ENCODE results near the gene CEACAM20.
A peak's percentile ranks its signal among the peaks of the same experiment; 100 is the strongest.
"Not testable (repeated sequence)": the region's sequence is repeated elsewhere in the genome, so short reads cannot be mapped to it uniquely, and the experiment has no call there.

CEACAM20 gene

GRCh38 chr19:44548736-44549135 is 19.3 kb upstream of the CEACAM20 start:
- no peak for DNase-seq (ENCODE audit: low read depth)

DNA sequence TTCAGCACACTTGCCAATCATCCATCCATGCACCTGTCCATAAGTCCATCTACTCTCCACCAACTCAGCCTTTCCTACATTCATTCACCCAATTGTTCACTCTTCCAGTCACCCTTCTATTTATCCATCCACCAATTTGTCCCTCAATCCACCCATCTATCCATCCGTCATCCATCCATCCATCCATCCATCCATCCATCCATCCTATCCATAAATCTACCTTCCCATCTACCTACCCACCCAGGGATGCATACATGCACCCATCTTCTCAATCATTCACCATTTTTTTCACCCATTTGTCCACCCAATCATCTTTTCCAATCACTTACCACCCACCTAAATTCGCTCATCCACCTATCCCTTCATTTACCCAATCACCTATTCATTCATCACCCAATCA is 14.6 kb upstream of the CEACAM20 start:
- DNase-seq (ENCODE audit: low read depth): no peak

DNA sequence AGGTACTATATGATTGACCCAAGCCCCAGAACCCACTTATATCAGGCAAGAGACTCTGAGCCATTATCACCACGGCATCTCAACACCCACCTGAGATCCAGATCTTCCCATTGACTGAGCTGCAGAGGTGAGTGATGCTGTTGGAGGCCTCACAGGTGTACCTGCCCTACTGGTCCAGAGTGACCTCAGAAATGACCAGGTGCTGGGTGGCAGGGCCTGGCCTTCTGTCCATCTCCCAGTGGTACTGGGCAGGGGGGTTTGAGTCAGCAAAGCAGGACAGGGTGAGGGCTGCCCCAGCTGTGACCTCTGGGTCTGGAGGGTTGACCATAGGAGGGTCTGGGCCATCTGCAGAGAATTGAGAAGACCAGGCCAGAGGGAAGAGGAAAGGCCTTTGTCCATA is 13.2 kb upstream of the CEACAM20 start:
- no peak for DNase-seq (ENCODE audit: low read depth)

- DNase-seq (ENCODE audit: low read depth): no peak
Observed at GRCh38 chr19:44540736-44541135, 11.3 kb upstream of the CEACAM20 start.

DNA sequence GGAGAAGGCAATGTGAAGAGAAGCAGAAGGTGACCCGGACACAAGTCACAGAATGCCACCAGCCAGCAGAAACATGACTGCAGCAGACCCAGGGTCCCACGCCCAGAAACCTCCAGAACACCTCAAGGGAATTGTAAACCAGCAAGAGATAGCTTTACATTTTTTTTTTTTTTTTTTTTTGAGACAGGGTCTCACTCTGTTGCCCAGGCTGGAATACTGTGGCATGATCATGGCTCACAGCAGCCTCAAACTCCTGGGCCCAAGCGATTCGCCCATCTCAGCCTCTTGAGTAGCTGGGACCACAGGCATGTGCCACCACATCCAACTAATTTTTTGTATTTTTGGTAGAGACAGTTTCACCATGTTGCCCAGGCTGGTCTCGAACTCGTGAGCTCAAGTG is 10.5 kb upstream of the CEACAM20 start:
- no peak for DNase-seq (ENCODE audit: low read depth)

DNA sequence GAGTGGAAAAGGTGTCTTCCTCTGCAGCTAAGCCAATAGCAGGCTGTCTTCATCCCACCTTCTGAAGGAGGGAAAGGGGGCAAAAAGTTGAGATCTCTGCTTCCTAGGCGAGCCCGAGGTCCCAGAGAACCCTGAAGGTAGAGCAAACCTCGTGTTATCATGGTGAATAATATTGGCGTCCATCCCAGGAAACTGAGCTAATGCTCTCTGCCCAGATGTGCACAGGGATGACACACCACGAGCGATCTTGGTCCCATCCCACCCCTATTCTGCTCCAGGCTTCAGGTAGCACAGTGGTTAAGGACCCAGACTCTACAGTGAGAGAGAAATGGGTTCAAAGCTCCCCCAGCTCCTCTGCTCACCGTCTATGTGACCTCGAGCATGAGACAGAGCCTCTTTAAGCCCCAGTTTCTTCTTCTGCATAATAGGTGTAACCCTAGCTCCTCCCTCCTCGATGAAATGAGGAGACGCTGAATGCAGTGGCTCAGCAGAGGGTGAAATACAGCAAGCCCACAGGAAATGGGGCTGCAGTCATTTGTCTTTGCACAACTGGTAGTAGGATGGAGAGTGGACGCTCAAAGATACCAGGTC is 9.9 kb upstream of the CEACAM20 start:
- no peak for DNase-seq (ENCODE audit: low read depth)

- not testable (repeated sequence) for DNase-seq (ENCODE audit: low read depth)
Observed at GRCh38 chr19:44535361-44535760, 5.9 kb upstream of the CEACAM20 start.

DNA sequence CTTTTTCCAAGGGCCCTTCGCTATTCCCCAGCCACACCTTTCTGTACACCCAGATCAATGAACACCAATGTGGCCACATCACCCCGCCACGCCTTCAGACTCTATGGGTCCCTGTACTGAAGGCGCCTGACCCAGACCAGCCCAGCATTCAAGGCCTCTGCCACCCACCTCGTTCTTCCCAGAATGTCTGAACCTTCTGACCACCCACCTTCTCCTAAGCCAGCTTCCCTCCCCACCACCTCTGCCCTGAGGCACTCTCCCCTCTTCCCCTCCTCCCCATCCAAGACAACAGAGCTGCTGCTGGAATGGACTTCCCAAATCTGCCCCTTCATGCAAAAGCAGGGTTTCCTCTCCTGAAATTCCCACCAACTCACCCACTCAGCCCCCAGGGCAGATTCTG is 3.3 kb upstream of the CEACAM20 start:
- DNase-seq (ENCODE audit: low read depth): no peak

GRCh38 chr19:44530777-44531176 is 1.3 kb upstream of the CEACAM20 start:
- DNase-seq (ENCODE audit: low read depth): no peak

DNA sequence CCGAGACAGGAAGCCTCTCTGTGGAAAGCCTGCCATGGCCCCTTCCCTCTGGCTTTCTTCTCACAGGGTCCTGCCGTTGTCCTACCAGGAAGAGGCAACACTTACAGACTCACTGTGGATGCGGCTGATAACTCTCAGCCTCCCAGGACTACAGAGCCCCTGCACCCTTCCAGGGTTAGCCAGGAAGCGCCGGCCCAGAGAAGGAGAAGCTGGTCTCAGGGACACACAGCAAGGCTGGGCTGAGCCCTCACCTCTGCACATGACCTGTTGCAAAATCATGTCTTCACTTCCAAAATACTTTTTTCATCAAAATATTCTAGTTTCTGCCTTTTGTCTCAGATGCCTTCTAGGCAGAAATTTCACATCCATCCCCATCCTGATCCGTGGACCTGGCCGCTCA is 1.9 kb downstream of the CEACAM20 start:
- DNase-seq (ENCODE audit: low read depth): no peak

GRCh38 chr19:44525721-44526430 is 3.6 kb downstream of the CEACAM20 start:
- no peak for DNase-seq (ENCODE audit: low read depth)

DNA sequence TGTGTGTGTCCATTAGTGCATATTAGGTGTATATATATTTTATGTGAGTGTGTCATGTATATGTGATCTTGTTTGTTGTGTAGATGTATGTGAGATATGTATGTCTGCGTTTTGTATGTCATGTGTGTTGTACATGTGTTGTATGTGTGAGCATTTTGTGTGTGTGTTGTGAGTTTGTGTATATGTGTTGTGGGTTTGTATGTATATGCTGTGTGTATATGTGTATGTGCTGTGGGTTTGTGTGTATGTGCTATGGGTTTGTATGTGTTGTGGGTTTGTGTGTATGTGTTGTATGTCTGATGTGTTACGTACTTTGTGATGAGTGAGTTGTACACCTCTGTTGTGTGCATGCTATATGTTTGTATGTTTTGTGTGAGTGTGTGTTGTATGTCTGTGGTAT is 8.1 kb downstream of the CEACAM20 start:
- no peak for DNase-seq (ENCODE audit: low read depth)

DNA sequence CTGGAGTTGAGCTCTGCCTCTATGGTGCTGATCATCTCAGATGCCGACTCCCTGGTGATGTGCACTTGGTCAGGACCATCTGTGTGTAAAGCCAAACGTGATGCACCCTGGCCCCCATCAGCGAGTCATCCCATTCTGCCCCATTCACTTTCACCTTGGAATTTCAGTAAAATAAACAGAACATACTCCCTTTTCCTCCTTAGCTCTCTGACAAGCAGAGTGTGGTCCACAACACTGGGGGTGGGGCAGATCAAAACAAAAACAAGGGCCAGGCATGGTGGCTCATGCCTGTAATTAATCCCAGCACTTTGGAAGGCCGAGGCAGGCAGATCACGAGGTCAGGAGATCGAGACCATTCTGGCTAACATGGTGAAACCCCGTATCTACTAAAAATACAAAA is 12.3 kb downstream of the CEACAM20 start:
- no peak for DNase-seq (ENCODE audit: low read depth)

- DNase-seq (ENCODE audit: low read depth): no peak
Observed at GRCh38 chr19:44515907-44516306, 13.6 kb downstream of the CEACAM20 start.

GRCh38 chr19:44515031-44515430 is 14.4 kb downstream of the CEACAM20 start:
- DNase-seq (ENCODE audit: low read depth): no peak

- peak; percentile 2 for DNase-seq (ENCODE audit: low read depth)
Observed at GRCh38 chr19:44512326-44513298, 16.9 kb downstream of the CEACAM20 start.

DNA sequence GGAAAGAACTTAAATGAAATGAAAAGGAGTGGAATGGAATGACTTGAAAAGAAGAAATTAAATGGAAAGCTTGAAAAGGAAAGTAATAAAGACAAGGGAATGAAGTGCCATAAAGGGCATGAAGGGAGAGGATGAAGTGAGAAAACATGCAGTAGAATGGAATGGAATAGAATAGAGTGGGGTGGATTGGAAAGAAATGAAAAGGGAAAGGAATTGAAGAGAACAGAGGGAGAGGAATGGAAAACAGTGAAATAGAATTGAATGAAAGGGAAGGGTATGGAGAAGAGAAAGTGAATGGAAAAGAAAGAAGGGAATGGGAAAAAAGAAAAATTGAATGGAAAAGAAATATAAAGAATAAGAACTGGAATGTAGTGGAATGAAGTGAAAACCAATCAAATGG is 20.0 kb downstream of the CEACAM20 start:
- DNase-seq (ENCODE audit: low read depth): no peak

GRCh38 chr19:44499962-44500949 is 29.2 kb downstream of the CEACAM20 start, which contains the start of gene ZNF180:
ZNF180 (minus strand) TSS chr19:44500522; CDS start chr19:44497334, 3,188 bp downstream.
- peak; percentile 91 for DNase-seq (ENCODE audit: low read depth)

- DNase-seq (ENCODE audit: low read depth): no peak
Observed at GRCh38 chr19:44499559-44499958, 29.9 kb downstream of the CEACAM20 start.

DNA sequence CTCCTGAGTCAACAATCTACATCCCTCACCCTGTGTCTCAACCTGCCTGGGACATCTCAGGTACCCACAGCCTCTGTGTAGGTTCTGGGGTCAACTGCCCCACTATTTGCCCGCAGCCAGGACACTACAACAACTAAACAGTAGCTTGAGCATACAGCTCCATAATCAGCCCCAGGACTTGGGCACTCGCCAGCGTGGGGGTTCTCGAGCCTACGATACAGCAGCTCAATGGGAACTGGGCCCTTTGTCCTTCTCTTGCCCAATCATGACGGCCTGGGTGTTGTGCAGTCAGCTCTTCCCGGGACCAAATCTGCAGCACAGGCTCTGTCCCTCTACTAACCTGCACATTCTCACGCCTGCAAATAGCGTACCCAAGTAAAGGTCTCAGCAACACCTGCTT is 30.5 kb downstream of the CEACAM20 start:
- no peak for DNase-seq (ENCODE audit: low read depth)

- no peak for DNase-seq (ENCODE audit: low read depth)
Observed at GRCh38 chr19:44496711-44497110, 32.8 kb downstream of the CEACAM20 start.

Data from stimulated activated CD4-positive, alpha-beta T cell treated with anti-CD3 and anti-CD28 coated beads, Interleukin-2, amount 100 ng/mL, for 4 hours (primary cell).